Osteoblast (primary cell): Measurements from ENCODE around the gene DNAH8. TPM values are rescaled to one million over a fixed set of nuclear protein-coding genes. Genes with fewer than 3 reads are reported as not detected.

Experiments used
- DNase-seq: peaks from one replicate; pipeline ENCODE4 v3.0.0; 2011; ENCODE audit warnings: low spot score, mixed read lengths; ENCODE audit not compliant: insufficient read length; ENCODE audit errors: missing footprints
- H2AFZ ChIP-seq: 2 replicates; pipeline ENCODE4 v1.6.0; 2011; ENCODE audit warnings: mild to moderate bottlenecking, low read length
- H3K27ac ChIP-seq: 2 replicates; pipeline ENCODE4 v1.5.1; 2011; ENCODE audit warnings: mild to moderate bottlenecking, low read depth, low read length, moderate library complexity
- H3K27me3 ChIP-seq: 2 replicates; pipeline ENCODE4 v1.6.0; 2012; ENCODE audit warnings: mild to moderate bottlenecking, control low read depth, inconsistent platforms, low read length, moderate library complexity; ENCODE audit not compliant: insufficient read depth
- H3K36me3 ChIP-seq: 2 replicates; pipeline ENCODE4 v1.5.1; 2011; ENCODE audit warnings: mild to moderate bottlenecking, low read length, control low read depth, moderate library complexity; ENCODE audit not compliant: insufficient read depth
- H3K4me1 ChIP-seq: 2 replicates; pipeline ENCODE4 v1.5.1; 2011; ENCODE audit warnings: mild to moderate bottlenecking, low read length, control low read depth, moderate library complexity; ENCODE audit not compliant: insufficient read depth
- H3K4me2 ChIP-seq: 2 replicates; pipeline ENCODE4 v1.6.0; 2011; ENCODE audit warnings: mild to moderate bottlenecking, low read length; ENCODE audit not compliant: insufficient read depth
- H3K4me3 ChIP-seq: fragments of 200-600 bp; sonication (generic); 3 replicates; pipeline ENCODE4 v1.5.1; 2012; ENCODE audit warnings: mild to moderate bottlenecking, low read length, inconsistent platforms; ENCODE audit not compliant: insufficient read depth
- H3K79me2 ChIP-seq: 2 replicates; pipeline ENCODE4 v1.6.0; 2012; ENCODE audit warnings: mild to moderate bottlenecking, low read length, control low read depth, inconsistent platforms; ENCODE audit not compliant: insufficient read depth
- H3K9me3 ChIP-seq: 2 replicates; pipeline ENCODE4 v1.5.1; 2011; ENCODE audit warnings: low read depth, low read length, control low read depth
- H4K20me1 ChIP-seq: 2 replicates; pipeline ENCODE4 v1.6.0; 2012; ENCODE audit warnings: mild to moderate bottlenecking, low read length, control low read depth; ENCODE audit not compliant: insufficient read depth
- total RNA-seq: library from RNA; depleted of rRNA; stranded (reverse); fragments of >200 nt; gene quantifications from 2 replicates; pipeline ENCODE4 v1.2.3, GENCODE V29; 2012
- TF ChIP-seq, protein P1 (sequence below): IDR thresholded peaks from 2 replicates; pipeline ENCODE4 v1.5.1; 2011; ENCODE audit warnings: mild to moderate bottlenecking, low read depth, low read length, moderate library complexity; ENCODE audit errors: extremely low read depth

DNAH8 gene
- total RNA-seq, 1 donor: 0.36 TPM

DNA sequence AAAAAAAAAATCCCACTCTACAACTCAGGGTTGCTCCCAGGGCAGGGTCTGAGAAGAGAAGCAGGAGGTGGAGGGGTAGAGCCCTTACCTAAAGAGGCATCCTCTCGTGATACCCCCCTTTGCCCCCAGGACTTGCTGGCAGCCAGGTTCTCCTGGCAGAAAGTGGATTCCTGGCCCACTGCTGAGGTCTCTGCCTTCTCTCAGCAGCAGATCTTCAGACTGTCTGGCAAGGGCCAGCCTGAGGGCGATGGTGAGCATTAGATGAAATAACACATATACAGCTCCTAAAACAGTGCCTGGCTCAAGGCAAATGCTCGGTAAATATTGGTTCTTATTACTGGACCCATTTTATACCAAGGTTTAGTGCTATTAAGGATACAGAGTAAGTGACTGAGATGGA, 328.7 kb downstream of the DNAH8 start:
- H3K36me3 ChIP-seq: no peaks in the 10 kb centered on the region
- TF ChIP-seq, protein P1, sequence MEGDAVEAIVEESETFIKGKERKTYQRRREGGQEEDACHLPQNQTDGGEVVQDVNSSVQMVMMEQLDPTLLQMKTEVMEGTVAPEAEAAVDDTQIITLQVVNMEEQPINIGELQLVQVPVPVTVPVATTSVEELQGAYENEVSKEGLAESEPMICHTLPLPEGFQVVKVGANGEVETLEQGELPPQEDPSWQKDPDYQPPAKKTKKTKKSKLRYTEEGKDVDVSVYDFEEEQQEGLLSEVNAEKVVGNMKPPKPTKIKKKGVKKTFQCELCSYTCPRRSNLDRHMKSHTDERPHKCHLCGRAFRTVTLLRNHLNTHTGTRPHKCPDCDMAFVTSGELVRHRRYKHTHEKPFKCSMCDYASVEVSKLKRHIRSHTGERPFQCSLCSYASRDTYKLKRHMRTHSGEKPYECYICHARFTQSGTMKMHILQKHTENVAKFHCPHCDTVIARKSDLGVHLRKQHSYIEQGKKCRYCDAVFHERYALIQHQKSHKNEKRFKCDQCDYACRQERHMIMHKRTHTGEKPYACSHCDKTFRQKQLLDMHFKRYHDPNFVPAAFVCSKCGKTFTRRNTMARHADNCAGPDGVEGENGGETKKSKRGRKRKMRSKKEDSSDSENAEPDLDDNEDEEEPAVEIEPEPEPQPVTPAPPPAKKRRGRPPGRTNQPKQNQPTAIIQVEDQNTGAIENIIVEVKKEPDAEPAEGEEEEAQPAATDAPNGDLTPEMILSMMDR: no peak
- no peaks in the 10 kb centered on the region for H3K4me1 ChIP-seq
- no peak overlapping the region for H3K4me3 ChIP-seq
- H2AFZ ChIP-seq: no peak overlapping the region
- H3K79me2 ChIP-seq: no peaks in the 10 kb centered on the region
- H3K4me2 ChIP-seq: no peak overlapping the region
- no peak overlapping the region for H3K27ac ChIP-seq
- DNase-seq: peak; percentile 39
- no peaks in the 10 kb centered on the region for H3K9me3 ChIP-seq
- H4K20me1 ChIP-seq: no peaks in the 10 kb centered on the region
- peaks cover 11% of the 10 kb centered on the region for H3K27me3 ChIP-seq

DNA sequence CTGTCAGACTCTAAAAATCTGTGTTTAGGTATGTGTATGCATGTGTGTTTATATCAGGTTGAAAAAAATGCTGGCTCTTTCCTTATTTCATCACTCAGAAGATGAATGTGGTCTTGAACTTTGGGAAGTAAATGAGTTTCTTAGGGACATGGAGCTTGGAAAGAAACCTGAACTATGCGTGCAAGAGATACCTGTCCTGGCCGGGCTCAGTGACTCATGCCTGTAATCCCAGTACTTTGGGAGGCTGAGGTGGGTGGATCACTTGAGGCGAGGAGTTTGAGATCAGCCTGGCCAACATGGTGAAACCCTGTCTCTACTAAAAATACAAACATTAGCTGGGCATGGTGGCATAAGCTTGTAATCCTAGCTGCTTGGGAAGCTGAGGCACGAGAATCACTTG, 329.1 kb downstream of the DNAH8 start:
- no peak overlapping the region for H3K4me2 ChIP-seq
- H3K27ac ChIP-seq: no peak overlapping the region
- no peaks in the 10 kb centered on the region for H4K20me1 ChIP-seq
- H3K27me3 ChIP-seq: peaks cover 15% of the 10 kb centered on the region
- H2AFZ ChIP-seq: no peak overlapping the region
- H3K9me3 ChIP-seq: no peaks in the 10 kb centered on the region
- TF ChIP-seq, protein P1: no peak
- no peaks in the 10 kb centered on the region for H3K36me3 ChIP-seq
- H3K4me1 ChIP-seq: no peaks in the 10 kb centered on the region
- H3K79me2 ChIP-seq: no peaks in the 10 kb centered on the region
- no peak overlapping the region for H3K4me3 ChIP-seq
- no peak for DNase-seq

DNA sequence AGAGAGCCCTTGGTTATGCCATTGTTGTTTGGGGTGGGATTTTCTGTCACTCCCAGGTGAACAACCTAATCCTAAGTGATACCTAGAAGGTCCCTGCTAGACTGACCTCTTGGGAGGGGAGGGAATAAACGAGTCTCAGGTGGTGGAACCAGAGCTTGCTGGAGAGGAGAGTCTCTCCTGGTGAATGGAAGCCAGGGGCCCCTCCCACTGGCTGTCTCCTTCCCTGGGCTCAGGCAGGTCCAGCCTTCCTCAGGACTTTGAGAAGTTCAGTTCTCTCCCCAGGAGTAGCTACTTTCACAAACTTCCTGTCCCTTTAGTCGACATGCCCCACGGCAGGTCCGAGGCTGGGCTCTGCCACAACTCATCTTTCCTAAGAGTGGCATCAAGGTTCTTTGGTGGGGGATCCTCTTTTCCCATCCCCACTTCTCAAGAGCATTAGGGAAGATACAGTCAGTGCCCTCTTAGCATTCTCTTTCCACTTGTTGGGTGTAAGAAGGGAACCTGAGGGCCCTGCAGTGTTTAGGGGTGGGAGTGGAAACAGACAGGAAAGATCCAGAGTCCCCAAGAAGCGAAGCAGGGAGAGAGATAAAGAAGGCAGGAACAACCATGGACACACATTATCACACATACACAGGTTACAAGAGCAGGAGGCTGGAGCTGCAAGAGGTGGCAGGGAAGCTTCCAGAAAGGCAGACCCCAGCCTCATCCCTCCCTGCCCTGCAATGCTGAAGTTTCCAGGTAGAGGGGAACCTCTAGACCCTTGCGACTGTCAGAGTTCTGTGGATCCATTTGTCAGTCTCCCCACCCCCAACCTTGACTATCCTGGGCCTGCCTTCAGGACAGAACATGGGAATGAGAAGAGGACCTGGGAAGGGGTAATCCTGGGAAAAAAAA, 332.6 kb downstream of the DNAH8 start:
- DNase-seq: no peak
- H3K4me3 ChIP-seq: no peak overlapping the region
- TF ChIP-seq, protein P1: no peak
- no peaks in the 10 kb centered on the region for H4K20me1 ChIP-seq
- no peak overlapping the region for H3K27ac ChIP-seq
- H3K9me3 ChIP-seq: no peaks in the 10 kb centered on the region
- peaks cover 17% of the 10 kb centered on the region for H3K27me3 ChIP-seq
- no peaks in the 10 kb centered on the region for H3K36me3 ChIP-seq
- no peaks in the 10 kb centered on the region for H3K4me1 ChIP-seq
- H3K4me2 ChIP-seq: no peak overlapping the region
- no peak overlapping the region for H2AFZ ChIP-seq
- H3K79me2 ChIP-seq: no peaks in the 10 kb centered on the region
